ENCODE measurements around the gene SIX3.

Gene SIX3

DNA sequence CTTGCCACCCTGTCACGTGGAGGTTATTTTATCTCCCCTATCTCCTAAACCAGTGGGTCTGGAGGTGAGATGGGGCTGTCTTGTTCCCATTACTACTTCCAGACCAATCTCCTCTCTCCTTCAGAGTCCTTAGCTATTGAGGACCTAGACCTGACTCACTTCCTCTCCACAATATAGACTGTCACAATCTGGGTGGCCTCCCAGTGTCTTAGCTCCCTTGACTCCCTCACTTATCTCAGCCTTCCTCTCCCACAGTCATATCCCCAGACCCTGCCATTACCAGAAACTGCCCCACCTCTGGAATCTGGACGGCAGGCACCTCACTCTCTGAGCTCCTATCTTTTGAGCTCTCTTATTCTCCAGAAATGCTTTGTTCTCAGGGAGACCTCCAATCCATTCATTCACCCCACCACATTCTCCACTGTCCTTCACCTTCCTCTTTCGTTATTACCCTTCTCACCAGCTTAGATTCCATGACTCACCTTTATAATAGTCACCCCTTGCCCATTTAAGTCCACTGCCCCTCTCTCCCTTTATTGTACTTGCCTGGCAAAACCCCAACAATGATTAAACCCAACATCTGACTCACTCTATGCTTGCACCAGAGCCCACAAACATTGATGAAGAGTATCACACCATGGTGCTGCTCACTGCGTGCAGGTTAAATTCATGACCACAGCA is 23.3 kb upstream of the SIX3 start:
- Histone ChIP-seq H3K9me3 (ENCODE audit: low read length) (no peaks in the 10 kb centered on the region), H3K36me3 (ENCODE audit: insufficient read depth, low read length) (no peaks in the 10 kb centered on the region), H3K79me2 (ENCODE audit: insufficient read depth, low read length) (no peaks in the 10 kb centered on the region), H3K27me3 (ENCODE audit: insufficient read depth, low read length) (no peaks in the 10 kb centered on the region), H3K4me3 (ENCODE audit: low read depth, low read length, poor library complexity, severe bottlenecking) (no peak overlapping the region), H3K4me2 (ENCODE audit: low read length) (no peak overlapping the region), H4K20me1 (ENCODE audit: insufficient read depth, low read length) (no peaks in the 10 kb centered on the region), H3K4me1 (ENCODE audit: insufficient read depth, low read length, severe bottlenecking) (no peaks in the 10 kb centered on the region), H3F3A (ENCODE audit: insufficient read depth, low read length) (no peaks in the 10 kb centered on the region), H3K9me2 (ENCODE audit: low read depth, low read length) (no peaks in the 10 kb centered on the region), H3K27ac (ENCODE audit: low read depth, low read length, poor library complexity, severe bottlenecking) (no peak overlapping the region), H3K9ac (ENCODE audit: low read length) (no peak overlapping the region), H2AFZ (ENCODE audit: low read length) (no peak overlapping the region)
- TF ChIP-seq, protein P1, sequence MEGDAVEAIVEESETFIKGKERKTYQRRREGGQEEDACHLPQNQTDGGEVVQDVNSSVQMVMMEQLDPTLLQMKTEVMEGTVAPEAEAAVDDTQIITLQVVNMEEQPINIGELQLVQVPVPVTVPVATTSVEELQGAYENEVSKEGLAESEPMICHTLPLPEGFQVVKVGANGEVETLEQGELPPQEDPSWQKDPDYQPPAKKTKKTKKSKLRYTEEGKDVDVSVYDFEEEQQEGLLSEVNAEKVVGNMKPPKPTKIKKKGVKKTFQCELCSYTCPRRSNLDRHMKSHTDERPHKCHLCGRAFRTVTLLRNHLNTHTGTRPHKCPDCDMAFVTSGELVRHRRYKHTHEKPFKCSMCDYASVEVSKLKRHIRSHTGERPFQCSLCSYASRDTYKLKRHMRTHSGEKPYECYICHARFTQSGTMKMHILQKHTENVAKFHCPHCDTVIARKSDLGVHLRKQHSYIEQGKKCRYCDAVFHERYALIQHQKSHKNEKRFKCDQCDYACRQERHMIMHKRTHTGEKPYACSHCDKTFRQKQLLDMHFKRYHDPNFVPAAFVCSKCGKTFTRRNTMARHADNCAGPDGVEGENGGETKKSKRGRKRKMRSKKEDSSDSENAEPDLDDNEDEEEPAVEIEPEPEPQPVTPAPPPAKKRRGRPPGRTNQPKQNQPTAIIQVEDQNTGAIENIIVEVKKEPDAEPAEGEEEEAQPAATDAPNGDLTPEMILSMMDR (IDR thresholded peaks at IDR 0.05; ENCODE audit: low read length), result no peak
- no peak for TF ChIP-seq EZH2 (IDR thresholded peaks at IDR 0.05; ENCODE audit: borderline replicate concordance, low read length)

DNA sequence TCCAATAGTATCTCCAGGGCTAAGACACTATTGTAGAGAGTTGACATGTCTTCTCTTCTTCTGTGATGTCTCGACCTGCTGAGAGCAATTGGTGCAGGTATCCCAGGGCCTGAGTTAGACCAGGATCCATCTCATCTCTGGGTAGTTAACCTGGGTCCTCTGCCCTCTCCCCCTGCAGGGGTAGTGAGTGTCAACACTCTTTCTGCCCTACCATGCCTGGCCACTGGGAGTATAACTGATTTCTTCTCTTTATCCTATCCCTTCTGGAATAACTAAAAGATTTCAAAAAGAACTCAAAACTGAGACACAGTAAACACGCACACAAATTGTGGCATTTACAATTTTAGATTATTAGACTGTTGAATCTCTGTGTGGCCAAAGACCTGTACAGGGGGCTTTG is 20.8 kb upstream of the SIX3 start:
- no peak overlapping the region for H3K4me3 ChIP-seq (ENCODE audit: low read depth, low read length, poor library complexity, severe bottlenecking)
- H3K9me2 ChIP-seq (ENCODE audit: low read depth, low read length), result no peaks in the 10 kb centered on the region
- no peaks in the 10 kb centered on the region for H4K20me1 ChIP-seq (ENCODE audit: insufficient read depth, low read length)
- H3K27me3 ChIP-seq (ENCODE audit: insufficient read depth, low read length), result no peaks in the 10 kb centered on the region
- no peaks in the 10 kb centered on the region for H3K36me3 ChIP-seq (ENCODE audit: insufficient read depth, low read length)
- TF ChIP-seq, protein P1 (IDR thresholded peaks at IDR 0.05; ENCODE audit: low read length), result no peak
- no peak for TF ChIP-seq EZH2 (IDR thresholded peaks at IDR 0.05; ENCODE audit: borderline replicate concordance, low read length)
- no peak overlapping the region for H2AFZ ChIP-seq (ENCODE audit: low read length)
- H3K27ac ChIP-seq (ENCODE audit: low read depth, low read length, poor library complexity, severe bottlenecking), result no peak overlapping the region
- no peaks in the 10 kb centered on the region for H3K79me2 ChIP-seq (ENCODE audit: insufficient read depth, low read length)
- no peak overlapping the region for H3K9ac ChIP-seq (ENCODE audit: low read length)
- H3K4me2 ChIP-seq (ENCODE audit: low read length), result no peak overlapping the region
- no peaks in the 10 kb centered on the region for H3K4me1 ChIP-seq (ENCODE audit: insufficient read depth, low read length, severe bottlenecking)
- no peaks in the 10 kb centered on the region for H3F3A ChIP-seq (ENCODE audit: insufficient read depth, low read length)
- H3K9me3 ChIP-seq (ENCODE audit: low read length), result no peaks in the 10 kb centered on the region

DNA sequence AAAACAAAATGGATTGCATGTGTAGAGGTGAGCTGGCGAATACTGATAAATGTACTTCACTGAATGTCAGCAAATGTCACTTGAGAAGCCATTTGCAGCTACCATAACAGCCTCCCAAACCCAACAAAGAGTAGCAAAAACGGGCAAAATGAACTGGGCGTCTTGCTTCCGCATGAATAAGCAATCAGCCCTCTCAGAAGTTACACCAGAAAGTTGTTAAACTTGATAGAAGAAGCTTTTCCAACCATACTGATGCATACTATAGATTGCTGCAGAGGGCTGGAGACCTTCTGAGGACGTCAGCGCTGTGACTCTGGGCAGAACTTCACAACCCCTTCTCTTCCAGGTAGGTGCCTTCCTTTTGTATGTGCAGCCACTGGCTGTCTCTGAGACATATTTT is 18.7 kb upstream of the SIX3 start:
- Histone ChIP-seq H3K4me2 (ENCODE audit: low read length) (no peak overlapping the region), H3K9me2 (ENCODE audit: low read depth, low read length) (no peaks in the 10 kb centered on the region), H3K4me3 (ENCODE audit: low read depth, low read length, poor library complexity, severe bottlenecking) (no peak overlapping the region), H3K9ac (ENCODE audit: low read length) (no peak overlapping the region), H3K27me3 (ENCODE audit: insufficient read depth, low read length) (no peaks in the 10 kb centered on the region), H4K20me1 (ENCODE audit: insufficient read depth, low read length) (no peaks in the 10 kb centered on the region), H3K4me1 (ENCODE audit: insufficient read depth, low read length, severe bottlenecking) (no peaks in the 10 kb centered on the region), H3F3A (ENCODE audit: insufficient read depth, low read length) (no peaks in the 10 kb centered on the region), H2AFZ (ENCODE audit: low read length) (no peak overlapping the region), H3K36me3 (ENCODE audit: insufficient read depth, low read length) (no peaks in the 10 kb centered on the region), H3K9me3 (ENCODE audit: low read length) (no peaks in the 10 kb centered on the region), H3K79me2 (ENCODE audit: insufficient read depth, low read length) (no peaks in the 10 kb centered on the region), H3K27ac (ENCODE audit: low read depth, low read length, poor library complexity, severe bottlenecking) (no peak overlapping the region)
- TF ChIP-seq, protein P1 (IDR thresholded peaks at IDR 0.05; ENCODE audit: low read length), result no peak
- TF ChIP-seq EZH2 (IDR thresholded peaks at IDR 0.05; ENCODE audit: borderline replicate concordance, low read length), result no peak

All from OCI-LY1 (cell line).